Keratinocyte (primary cell): Measurements from ENCODE around the gene SMIM7. TPM values are rescaled to one million over a fixed set of nuclear protein-coding genes. Genes with fewer than 3 reads are reported as not detected.

Experiments used
- DNase-seq: peaks from one replicate; pipeline ENCODE4 v3.0.0-alpha.2; 2011; ENCODE audit warnings: low read depth, missing footprints, low spot score
- FAIRE-seq: peaks from 2 replicates; lab custom pipeline; 2011; peaks lifted over from hg19 to GRCh38; lab: Jason Lieb, UNC
- H2AFZ ChIP-seq: 2 replicates; pipeline ENCODE4 v1.6.0; 2012; ENCODE audit warnings: low read length, control low read depth, inconsistent platforms; ENCODE audit not compliant: control insufficient read depth
- H3K27ac ChIP-seq: 2 replicates; pipeline ENCODE4 v1.5.1; 2011; ENCODE audit warnings: low read length; ENCODE audit not compliant: control insufficient read depth, insufficient read depth
- H3K27me3 ChIP-seq: 3 replicates; pipeline ENCODE4 v1.6.0; 2011; ENCODE audit warnings: low read length; ENCODE audit not compliant: control insufficient read depth, insufficient read depth; ENCODE audit errors: extremely low read depth
- H3K36me3 ChIP-seq, 2 experiments: 2 replicates in 1 of 2; 3 replicates in 1 of 2; pipeline ENCODE4 v1.5.1; 2011; ENCODE audit warnings: low read length in 2 of 2, mild to moderate bottlenecking in 1 of 2; ENCODE audit not compliant: control insufficient read depth in 2 of 2, insufficient read depth in 2 of 2; ENCODE audit errors: extremely low read depth in 1 of 2
- H3K4me1 ChIP-seq: 3 replicates; pipeline ENCODE4 v1.5.1; 2011; ENCODE audit warnings: low read length; ENCODE audit not compliant: control insufficient read depth, insufficient read depth; ENCODE audit errors: extremely low read depth
- H3K4me2 ChIP-seq: 3 replicates; pipeline ENCODE4 v1.6.0; 2011; ENCODE audit warnings: low read depth, low read length; ENCODE audit not compliant: control insufficient read depth, insufficient read depth; ENCODE audit errors: extremely low read depth
- H3K4me3 ChIP-seq, 3 experiments: fragments of 200-600 bp in 1 of 3; sonication (generic) in 1 of 3; 2 replicates in 2 of 3; 3 replicates in 1 of 3; pipeline ENCODE4 v1.5.1; 2011 to 2016; ENCODE audit warnings: low read length in 3 of 3, mild to moderate bottlenecking in 3 of 3, control low read depth in 2 of 3, inconsistent platforms in 1 of 3, low read depth in 1 of 3, mixed read lengths in 1 of 3, mixed run types in 1 of 3, moderate library complexity in 1 of 3; ENCODE audit not compliant: control insufficient read depth in 2 of 3, insufficient read depth in 2 of 3; ENCODE audit errors: extremely low read depth in 1 of 3
- H3K79me2 ChIP-seq: 2 replicates; pipeline ENCODE4 v1.6.0; 2012; ENCODE audit warnings: low read length; ENCODE audit not compliant: control insufficient read depth, insufficient read depth
- H3K9ac ChIP-seq: 3 replicates; pipeline ENCODE4 v1.6.0; 2011; ENCODE audit warnings: low read length; ENCODE audit not compliant: control insufficient read depth, insufficient read depth; ENCODE audit errors: extremely low read depth
- H3K9me1 ChIP-seq: 3 replicates; pipeline ENCODE4 v1.6.0; 2011; ENCODE audit warnings: low read length; ENCODE audit not compliant: control insufficient read depth, insufficient read depth; ENCODE audit errors: extremely low read depth
- H3K9me3 ChIP-seq: 2 replicates; pipeline ENCODE4 v1.5.1; 2012; ENCODE audit warnings: low read depth, low read length; ENCODE audit not compliant: control insufficient read depth
- H4K20me1 ChIP-seq: 3 replicates; pipeline ENCODE4 v1.6.0; 2011; ENCODE audit warnings: low read length; ENCODE audit not compliant: control insufficient read depth, insufficient read depth; ENCODE audit errors: extremely low read depth
- EZH2 ChIP-seq: IDR thresholded peaks from one replicate; pipeline ENCODE4 v1.6.1; 2012; ENCODE audit warnings: inconsistent platforms, mild to moderate bottlenecking, low read length, moderate library complexity
- dilution Hi-C: fragments of 300-500 bp; cut with MboI; formaldehyde crosslinking; loops from one replicate; pipeline ENCODE4 v1.7.0; 2020; ENCODE audit warnings: low sequenced_read_pairs; ENCODE audit not compliant: extremely low pct_ligation_motif_present
- polyA plus RNA-seq, 5 experiments: library from polyadenylated mRNA; depleted of rRNA in 3 of 5; stranded (reverse) in 3 of 5; stranded (forward) in 1 of 5; unstranded in 1 of 5; fragments of >200 nt; gene quantifications; 1 replicate in 1 of 5; 2 replicates in 3 of 5; 3 replicates in 1 of 5; pipeline versions ENCODE4 v1.2.1 to v1.2.3, GENCODE V29; 2011 to 2012; ENCODE audit warnings: missing spikeins in 2 of 5, low read depth in 1 of 5, low replicate concordance in 1 of 5
- TF ChIP-seq, protein P1 (sequence below), 3 experiments: IDR thresholded peaks in 1 of 3; conservative IDR thresholded peaks in 1 of 3; optimal IDR thresholded peaks in 1 of 3; 2 replicates in 2 of 3; 3 replicates in 1 of 3; pipeline versions ENCODE3 to v1.5.1; 2011; ENCODE audit warnings: low read length in 3 of 3, mild to moderate bottlenecking in 3 of 3, moderate library complexity in 2 of 3, control low read depth in 1 of 3, inconsistent platforms in 1 of 3; ENCODE audit not compliant: insufficient read depth in 2 of 3; ENCODE audit errors: extremely low read depth in 1 of 3

The SMIM7 gene
- polyA plus RNA-seq, 1 donor (not counting 4 experiments of a cell fraction or from before 2014, with no cell fraction given), result 79.1 TPM

DNA sequence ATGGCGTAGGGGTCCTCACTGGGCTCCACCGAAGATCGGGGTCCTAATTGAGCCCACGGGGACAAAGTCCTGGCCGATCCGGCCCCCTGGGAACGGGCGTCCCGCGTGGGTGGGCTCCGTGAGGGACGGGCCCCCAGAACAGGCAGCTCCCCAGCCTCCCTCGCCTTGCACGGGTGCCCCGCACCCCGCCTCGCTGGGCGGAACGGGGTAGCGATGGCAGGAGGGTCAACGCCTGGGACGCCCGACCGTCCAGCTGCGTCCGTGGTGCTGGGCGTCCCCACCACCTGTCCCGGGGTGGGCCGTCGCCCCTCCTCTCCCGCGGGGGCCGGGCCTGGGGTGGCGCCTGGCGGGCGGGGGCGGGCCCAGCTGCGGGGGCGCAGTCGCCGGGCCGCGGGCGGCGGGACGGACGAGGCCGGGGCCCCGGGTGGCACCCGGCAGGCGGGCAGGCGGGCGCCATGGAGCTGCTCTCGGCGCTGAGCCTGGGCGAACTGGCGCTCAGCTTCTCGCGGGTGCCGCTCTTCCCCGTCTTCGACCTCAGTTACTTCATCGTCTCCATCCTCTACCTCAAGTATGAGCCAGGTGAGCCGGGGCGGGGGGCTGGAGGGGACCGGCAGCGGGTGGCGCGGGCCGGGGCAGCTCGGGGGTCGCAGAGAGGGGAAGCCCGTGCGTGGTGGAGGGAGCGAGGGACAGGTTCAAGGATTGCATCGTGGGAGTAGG is 977 bp upstream of the SMIM7 start, which contains the start of gene TMEM38A:
TMEM38A (plus strand) TSS at position 377 of the 717 bp plus-strand sequence; CDS start at position 456, 79 bp downstream.
- Histone ChIP-seq H4K20me1 (peaks cover 5% of the 10 kb centered on the region), H3K4me1 (peaks cover 10% of the 10 kb centered on the region), H3K4me2 (peak within 1 kb of the TSS; percentile 97), H2AFZ (peak within 1 kb of the TSS; percentile 99), H3K79me2 (peaks cover 32% of the 10 kb centered on the region), H3K36me3 (peaks cover 9 to 12% of the 10 kb centered on the region in 2 experiments), H3K9ac (peak within 1 kb of the TSS; percentile 93), H3K27me3 (peaks cover 5% of the 10 kb centered on the region), H3K9me1 (no peaks in the 10 kb centered on the region), H3K27ac (peak within 1 kb of the TSS; percentile 83), H3K9me3 (no peaks in the 10 kb centered on the region), H3K4me3 (peak within 1 kb of the TSS; percentile 90 to 100 (median 93))
- DNase-seq (no peak), FAIRE-seq (no peak)
- TF ChIP-seq EZH2, result no peak
- TF ChIP-seq, protein P1, sequence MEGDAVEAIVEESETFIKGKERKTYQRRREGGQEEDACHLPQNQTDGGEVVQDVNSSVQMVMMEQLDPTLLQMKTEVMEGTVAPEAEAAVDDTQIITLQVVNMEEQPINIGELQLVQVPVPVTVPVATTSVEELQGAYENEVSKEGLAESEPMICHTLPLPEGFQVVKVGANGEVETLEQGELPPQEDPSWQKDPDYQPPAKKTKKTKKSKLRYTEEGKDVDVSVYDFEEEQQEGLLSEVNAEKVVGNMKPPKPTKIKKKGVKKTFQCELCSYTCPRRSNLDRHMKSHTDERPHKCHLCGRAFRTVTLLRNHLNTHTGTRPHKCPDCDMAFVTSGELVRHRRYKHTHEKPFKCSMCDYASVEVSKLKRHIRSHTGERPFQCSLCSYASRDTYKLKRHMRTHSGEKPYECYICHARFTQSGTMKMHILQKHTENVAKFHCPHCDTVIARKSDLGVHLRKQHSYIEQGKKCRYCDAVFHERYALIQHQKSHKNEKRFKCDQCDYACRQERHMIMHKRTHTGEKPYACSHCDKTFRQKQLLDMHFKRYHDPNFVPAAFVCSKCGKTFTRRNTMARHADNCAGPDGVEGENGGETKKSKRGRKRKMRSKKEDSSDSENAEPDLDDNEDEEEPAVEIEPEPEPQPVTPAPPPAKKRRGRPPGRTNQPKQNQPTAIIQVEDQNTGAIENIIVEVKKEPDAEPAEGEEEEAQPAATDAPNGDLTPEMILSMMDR (optimal IDR thresholded peaks at IDR 0.05 in 1 of 3, IDR thresholded peaks at IDR 0.05 in 1 of 3, conservative IDR thresholded peaks at IDR 0.05 in 1 of 3; ENCODE audit: extremely low read depth in 1 of 3, insufficient read depth in 2 of 3, low read length in 3 of 3), result no peak
- dilution Hi-C loops, result no loop called here

DNA sequence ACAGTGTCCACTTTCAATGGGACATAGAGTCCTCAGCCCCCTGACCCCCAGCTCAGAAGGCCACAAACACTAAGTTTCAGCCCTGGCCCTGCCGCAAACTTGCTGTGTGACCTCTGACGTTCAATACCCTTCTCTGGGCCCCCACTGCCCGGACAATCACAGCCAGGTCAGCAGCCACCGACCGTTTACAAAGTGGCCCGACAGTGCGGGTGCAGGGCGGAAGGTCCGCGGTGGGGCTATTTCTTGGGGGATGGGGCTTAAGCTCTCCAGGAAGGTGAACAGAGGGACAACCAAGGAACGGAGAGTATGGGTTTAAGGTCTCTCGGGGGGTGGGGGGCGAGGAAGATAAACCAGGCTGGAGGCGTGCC is 496 bp downstream of the SMIM7 start:
- H3K27ac ChIP-seq, result peak overlapping the region; percentile 83
- H3K9me3 ChIP-seq, result no peaks in the 10 kb centered on the region
- peaks cover 39% of the 10 kb centered on the region for H3K79me2 ChIP-seq
- no peaks in the 10 kb centered on the region for H3K9me1 ChIP-seq
- H3K9ac ChIP-seq, result peak overlapping the region; percentile 93
- H3K4me1 ChIP-seq, result peaks cover 10% of the 10 kb centered on the region
- no peak overlapping the region for H2AFZ ChIP-seq
- peak overlapping the region; percentile 100 for H3K4me2 ChIP-seq
- peaks cover 20 to 21% of the 10 kb centered on the region in 2 experiments for H3K36me3 ChIP-seq
- peaks cover 5% of the 10 kb centered on the region for H3K27me3 ChIP-seq
- dilution Hi-C loops, result no loop called here
- H3K4me3 ChIP-seq, result peak overlapping the region; percentile 90 to 100 (median 93)
- FAIRE-seq, result no peak
- H4K20me1 ChIP-seq, result peaks cover 5% of the 10 kb centered on the region
- no peak for TF ChIP-seq EZH2
- TF ChIP-seq, protein P1 (optimal IDR thresholded peaks at IDR 0.05 in 1 of 3, IDR thresholded peaks at IDR 0.05 in 1 of 3, conservative IDR thresholded peaks at IDR 0.05 in 1 of 3; ENCODE audit: extremely low read depth in 1 of 3, insufficient read depth in 2 of 3, low read length in 3 of 3), result no peak
- DNase-seq, result no peak
